GM12878 (cell line): Measurements from ENCODE around the gene LARGE1. TPM values are rescaled to one million over a fixed set of nuclear protein-coding genes. Genes with fewer than 3 reads are reported as not detected.

Source experiments
- ATAC-seq: fragments of 200-7000 bp; cut with Tn5 transposase; 3 replicates; pipeline ENCODE4 v1.9.1; 2020; ENCODE audit warnings: mild to moderate bottlenecking, moderate library complexity
- BruUV-seq: library from RNA; stranded (reverse); fragments of 400-500 nt; replicated peaks from 2 replicates; lab custom pipeline; 2021; lab: Mats Ljungman, UMichigan
- CTCF ChIA-PET: fragments of 300-600 bp; sonication (Branson Sonifier 250); formaldehyde crosslinking; extraction: SDS; loops from one replicate; lab custom pipeline; 2021; ENCODE audit warnings: inconsistent platforms; lab: Yijun Ruan, JAX
- POLR2A ChIA-PET: fragments of 350-600 bp; formaldehyde crosslinking; extraction: SDS; loops from one replicate; lab custom pipeline; 2021; ENCODE audit warnings: inconsistent platforms; lab: Charles Lee
- RAD21 ChIA-PET: fragments of 300-600 bp; sonication (Branson Sonifier 250); formaldehyde crosslinking; loops from one replicate; lab custom pipeline; 2023; ENCODE audit warnings: antibody characterized with exemption; ENCODE audit not compliant: unreplicated experiment; lab: Charles Lee
- SMC1A ChIA-PET: fragments of 300-600 bp; sonication (Branson Sonifier 250); formaldehyde crosslinking; loops from one replicate; lab custom pipeline; 2023; ENCODE audit not compliant: unreplicated experiment, uncharacterized antibody; lab: Charles Lee
- DNase-seq: peaks from one replicate; pipeline ENCODE4 v3.0.0-alpha.2; 2011; ENCODE audit warnings: low read depth, low spot score
- FAIRE-seq: peaks from 3 replicates; lab custom pipeline; 2011; peaks lifted over from hg19 to GRCh38; lab: Jason Lieb, UNC
- H2AFZ ChIP-seq: 2 replicates; pipeline ENCODE4 v1.6.0; 2011; ENCODE audit warnings: low read depth, low read length, control low read depth; ENCODE audit not compliant: control insufficient read depth
- H3K27ac ChIP-seq: 2 replicates; pipeline ENCODE4 v1.5.1; 2011; ENCODE audit warnings: control low read depth; ENCODE audit not compliant: control insufficient read depth, insufficient read depth
- H3K27me3 ChIP-seq, 2 experiments: replicated peaks in 1 of 2; 2 replicates each; pipeline versions ENCODE4 v1.6.0 to v1.6.1; 2011; ENCODE audit warnings: low read length in 1 of 2; ENCODE audit not compliant: control insufficient read depth in 2 of 2, insufficient read depth in 2 of 2
- H3K36me3 ChIP-seq, 2 experiments: 2 replicates each; pipeline ENCODE4 v1.5.1; 2011; ENCODE audit warnings: low read length in 1 of 2; ENCODE audit not compliant: control insufficient read depth in 2 of 2, insufficient read depth in 2 of 2
- H3K4me1 ChIP-seq: 2 replicates; pipeline ENCODE4 v1.6.1; 2011; ENCODE audit warnings: mild to moderate bottlenecking, low read length, moderate library complexity, mixed read lengths; ENCODE audit not compliant: control insufficient read depth, insufficient read depth
- H3K4me2 ChIP-seq: 2 replicates; pipeline ENCODE4 v1.6.0; 2011; ENCODE audit warnings: control low read depth; ENCODE audit not compliant: control insufficient read depth, insufficient read depth
- H3K4me3 ChIP-seq: fragments of 200-600 bp; sonication (generic); 2 replicates; pipeline ENCODE4 v1.5.1; 2016
- H3K79me2 ChIP-seq: 2 replicates; pipeline ENCODE4 v1.6.0; 2011; ENCODE audit warnings: low read length; ENCODE audit not compliant: control insufficient read depth, insufficient read depth
- H3K9ac ChIP-seq: 2 replicates; pipeline ENCODE4 v1.8.0; 2011; ENCODE audit warnings: low read length, control low read depth, mixed read lengths; ENCODE audit not compliant: control insufficient read depth, insufficient read depth
- H3K9me3 ChIP-seq: replicated peaks from 3 replicates; pipeline ENCODE4 v1.5.1; 2011; ENCODE audit warnings: mild to moderate bottlenecking, low read length; ENCODE audit not compliant: control insufficient read depth, insufficient read depth
- H4K20me1 ChIP-seq: 2 replicates; pipeline ENCODE4 v1.6.0; 2011; ENCODE audit not compliant: control insufficient read depth, insufficient read depth
- ATF7 ChIP-seq: fragments of 450-650 bp; IDR thresholded peaks from 2 replicates; pipeline ENCODE4 v1.6.1; 2016; ENCODE audit warnings: low read depth, mild to moderate bottlenecking
- BACH1 ChIP-seq: fragments of 450-650 bp; IDR thresholded peaks from 2 replicates; pipeline ENCODE4 v1.6.1; 2017; ENCODE audit warnings: mild to moderate bottlenecking, borderline replicate concordance
- BRCA1 ChIP-seq: IDR thresholded peaks from 2 replicates; pipeline ENCODE4 v1.6.1; 2011; ENCODE audit warnings: low read depth, low read length, improper control_type of control experiment
- CEBPZ ChIP-seq: fragments of 150-350 bp; IDR thresholded peaks from 2 replicates; pipeline ENCODE4 v1.6.1; 2016; ENCODE audit warnings: low read depth, low read length
- E2F8 ChIP-seq: fragments of 450-650 bp; IDR thresholded peaks from 2 replicates; pipeline ENCODE4 v1.6.1; 2018; ENCODE audit warnings: mild to moderate bottlenecking, low read depth, moderate library complexity; ENCODE audit not compliant: partially characterized antibody
- FOS ChIP-seq: IDR thresholded peaks from 3 replicates; pipeline ENCODE4 v1.6.1; 2011; ENCODE audit warnings: borderline replicate concordance; ENCODE audit not compliant: insufficient read length; ENCODE audit errors: extremely low read depth
- HDAC6 ChIP-seq: fragments of 200-600 bp; sonication (generic); IDR thresholded peaks from one replicate; pipeline ENCODE4 v1.8.0; 2017; ENCODE audit warnings: antibody characterized with exemption; ENCODE audit not compliant: unreplicated experiment
- NR2C1 ChIP-seq: fragments of 450-650 bp; IDR thresholded peaks from 2 replicates; pipeline ENCODE4 v1.6.1; 2017; ENCODE audit warnings: antibody characterized with exemption, mild to moderate bottlenecking, moderate library complexity
- PBX3 ChIP-seq: IDR thresholded peaks from 2 replicates; pipeline ENCODE4 v1.6.1; 2011; ENCODE audit warnings: mild to moderate bottlenecking, low read depth, low read length, moderate library complexity; ENCODE audit not compliant: insufficient replicate concordance
- RAD51 ChIP-seq: fragments of 450-650 bp; IDR thresholded peaks from 2 replicates; pipeline ENCODE4 v1.6.1; 2016; ENCODE audit warnings: moderate library complexity, mild to moderate bottlenecking, inconsistent platforms
- RB1 ChIP-seq: fragments of 450-650 bp; formaldehyde crosslinking; IDR thresholded peaks from 2 replicates; pipeline ENCODE4 v1.6.1; 2017; ENCODE audit warnings: mild to moderate bottlenecking, borderline replicate concordance
- RFX5 ChIP-seq: IDR thresholded peaks from 2 replicates; pipeline ENCODE4 v1.6.1; 2011; ENCODE audit warnings: low read depth, low read length, improper control_type of control experiment
- RUNX3 ChIP-seq: IDR thresholded peaks from 2 replicates; pipeline ENCODE4 v1.6.1; 2012; ENCODE audit warnings: low read length, inconsistent platforms
- SMC3 ChIP-seq: IDR thresholded peaks from 2 replicates; pipeline ENCODE4 v1.6.1; 2011; ENCODE audit warnings: low read length, improper control_type of control experiment, borderline replicate concordance
- STAT3 ChIP-seq: IDR thresholded peaks from 2 replicates; pipeline ENCODE4 v1.6.1; 2011; ENCODE audit warnings: low read depth, low read length, improper control_type of control experiment
- TAF1 ChIP-seq: IDR thresholded peaks from 2 replicates; pipeline ENCODE4 v1.6.1; 2011; ENCODE audit warnings: mild to moderate bottlenecking, low read depth, low read length, borderline replicate concordance
- TCF12 ChIP-seq: IDR thresholded peaks from 2 replicates; pipeline ENCODE4 v1.6.1; 2011; ENCODE audit warnings: low read depth, mild to moderate bottlenecking, low read length
- ZNF207 ChIP-seq: fragments of 450-650 bp; IDR thresholded peaks from 2 replicates; pipeline ENCODE4 v1.6.1; 2014; ENCODE audit warnings: antibody characterized with exemption, mild to moderate bottlenecking, borderline replicate concordance
- ZZZ3 ChIP-seq: IDR thresholded peaks from 2 replicates; pipeline ENCODE4 v1.6.1; 2011; ENCODE audit warnings: low read depth; ENCODE audit not compliant: control insufficient read depth, insufficient read length
- WGBS: methylation state at CpG from one replicate; pipeline ENCODE4 v1.1.6; 2016; ENCODE audit warnings: low lambda C conversion rate; ENCODE audit not compliant: insufficient replicate concordance, insufficient coverage; ENCODE audit errors: missing lambda C conversion rate; 5-methylcytosine and 5-hydroxymethylcytosine counted together
- in situ Hi-C: fragments of 300-500 bp; cut with MboI; formaldehyde crosslinking; loops from 9 replicates; pipeline ENCODE4 v1.14.3; 2018; ENCODE audit warnings: mixed read lengths
- intact Hi-C: fragments of 100-400 bp; cut with micrococcal nuclease; formaldehyde crosslinking; loops from one replicate; pipeline ENCODE4 v1.14.2; 2022; ENCODE audit not compliant: unreplicated experiment
- polyA plus RNA-seq, 11 experiments: library from polyadenylated mRNA; depleted of rRNA in 4 of 11; unstranded in 6 of 11; stranded (reverse) in 5 of 11; fragments of >200 nt; fragmentation: Nextera tagmentation in 4 of 11; fragmentation: Illumina TruSeq in 1 of 11; extraction: Ambion mirVana in 4 of 11; extraction: Trizol in 1 of 11; gene quantifications; 1 replicate in 1 of 11; 2 replicates in 10 of 11; pipeline versions ENCODE4 v1.2.1 to v1.2.3, GENCODE V29; 2011 to 2016; ENCODE audit warnings: inconsistent platforms in 2 of 11, missing spikeins in 2 of 11, low read depth in 1 of 11
- total RNA-seq, 4 experiments: library from RNA; depleted of rRNA in 3 of 4; stranded (reverse); fragments of >200 nt in 3 of 4; fragmentation: Illumina TruSeq in 1 of 4; extraction: Trizol in 1 of 4; gene quantifications; 2 replicates each; pipeline versions ENCODE4 v1.2.1 to v1.2.3, GENCODE V29; 2013 to 2021

Gene LARGE1
- total and polyA plus RNA-seq, 10 of the 15 experiments (the other 5 are each of a cell fraction or from before 2014, with no cell fraction given), result 3.2 to 41.4 (median 17.3) TPM

DNA sequence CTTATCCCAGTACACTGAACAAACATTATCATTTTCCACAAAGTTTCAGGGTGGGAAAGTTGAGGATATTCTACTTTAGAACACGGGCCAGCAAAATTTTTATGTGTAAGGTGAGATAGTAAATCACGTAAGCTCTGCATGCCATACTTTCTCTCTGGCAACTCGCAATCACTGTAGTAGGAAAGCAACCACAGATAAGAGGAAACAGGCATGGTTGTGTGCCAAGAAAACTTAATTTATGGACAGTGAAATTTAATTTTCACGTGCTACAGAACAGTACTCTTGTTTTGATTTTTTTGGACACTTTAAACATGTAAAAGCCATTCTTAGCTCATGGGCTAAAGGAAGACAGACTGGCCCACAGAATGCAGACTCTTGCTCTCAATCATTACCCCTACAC, 82.5 kb downstream of the LARGE1 start:
- RAD21 ChIA-PET, result no interaction called here
- Histone ChIP-seq H2AFZ (no peak overlapping the region), H3K4me1 (peaks cover 23% of the 10 kb centered on the region), H3K9me3 (no peaks in the 10 kb centered on the region), H3K4me3 (no peak overlapping the region), H3K79me2 (peaks cover 20% of the 10 kb centered on the region), H3K9ac (no peak overlapping the region), H3K36me3 (no peaks in the 10 kb centered on the region), H3K27ac (no peak overlapping the region), H3K4me2 (no peak overlapping the region), H3K27me3 (no peaks in the 10 kb centered on the region), H4K20me1 (no peaks in the 10 kb centered on the region)
- DNase-seq (no peak), ATAC-seq (no peak), FAIRE-seq (no peak)
- POLR2A ChIA-PET, result interaction anchor here (1.3 kb wide), 1 partner anchor 16 kb away, joined by 3 read pairs; no protein-coding TSS in a partner anchor
- in situ Hi-C loops, result no loop called here
- no TSS peak for BruUV-seq
- SMC1A ChIA-PET, result interaction anchor here (1.5 kb wide), 1 partner anchor 54 kb away, joined by 3 read pairs; no protein-coding TSS in a partner anchor
- 83% methylated on average over 4 of the region's 4 CpGs for WGBS
- intact Hi-C loops, result no loop called here
- no peak for TF ChIP-seq TCF12
- no peak for TF ChIP-seq ATF7
- TF ChIP-seq ZNF207, result no peak
- TF ChIP-seq HDAC6, result no peak
- TF ChIP-seq PBX3, result no peak
- no peak for TF ChIP-seq E2F8
- no peak for TF ChIP-seq STAT3
- no peak for TF ChIP-seq TAF1
- no peak for TF ChIP-seq NR2C1
- no peak for TF ChIP-seq RAD51
- TF ChIP-seq RB1, result no peak
- TF ChIP-seq BACH1, result no peak
- no peak for TF ChIP-seq ZZZ3
- no peak for TF ChIP-seq FOS
- no peak for TF ChIP-seq SMC3
- no peak for TF ChIP-seq BRCA1
- no peak for TF ChIP-seq CEBPZ
- no peak for TF ChIP-seq RFX5
- TF ChIP-seq RUNX3, result no peak
- CTCF ChIA-PET, result no interaction called here
